ENCODE measurements around the gene HAPLN2.

- TF ChIP-seq, protein P1, sequence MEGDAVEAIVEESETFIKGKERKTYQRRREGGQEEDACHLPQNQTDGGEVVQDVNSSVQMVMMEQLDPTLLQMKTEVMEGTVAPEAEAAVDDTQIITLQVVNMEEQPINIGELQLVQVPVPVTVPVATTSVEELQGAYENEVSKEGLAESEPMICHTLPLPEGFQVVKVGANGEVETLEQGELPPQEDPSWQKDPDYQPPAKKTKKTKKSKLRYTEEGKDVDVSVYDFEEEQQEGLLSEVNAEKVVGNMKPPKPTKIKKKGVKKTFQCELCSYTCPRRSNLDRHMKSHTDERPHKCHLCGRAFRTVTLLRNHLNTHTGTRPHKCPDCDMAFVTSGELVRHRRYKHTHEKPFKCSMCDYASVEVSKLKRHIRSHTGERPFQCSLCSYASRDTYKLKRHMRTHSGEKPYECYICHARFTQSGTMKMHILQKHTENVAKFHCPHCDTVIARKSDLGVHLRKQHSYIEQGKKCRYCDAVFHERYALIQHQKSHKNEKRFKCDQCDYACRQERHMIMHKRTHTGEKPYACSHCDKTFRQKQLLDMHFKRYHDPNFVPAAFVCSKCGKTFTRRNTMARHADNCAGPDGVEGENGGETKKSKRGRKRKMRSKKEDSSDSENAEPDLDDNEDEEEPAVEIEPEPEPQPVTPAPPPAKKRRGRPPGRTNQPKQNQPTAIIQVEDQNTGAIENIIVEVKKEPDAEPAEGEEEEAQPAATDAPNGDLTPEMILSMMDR (IDR thresholded peaks at IDR 0.05): no peak
- TF ChIP-seq NFYB (CRISPR knock-in tag; conservative IDR thresholded peaks at IDR 0.05; ENCODE audit: low read depth) (no peak), ZNF232 (CRISPR knock-in tag; IDR thresholded peaks at IDR 0.05) (no peak), USF2 (CRISPR knock-in tag; IDR thresholded peaks at IDR 0.05) (no peak), ATF2 (CRISPR knock-in tag; IDR thresholded peaks at IDR 0.05; ENCODE audit: borderline replicate concordance, low read depth) (no peak)
Observed at GRCh38 chr1:156645056-156645455, 25.8 kb downstream of the HAPLN2 start.
